NCI-H510A (cell line): Measurements from ENCODE around the gene TGM5.
"Not testable (repeated sequence)": the region's sequence is repeated elsewhere in the genome, so short reads cannot be mapped to it uniquely, and the experiment has no call there.

Experiments used
- DNase-seq: peaks from one replicate; lab custom pipeline; 2025; lab: John Stamatoyannopoulos, UW

TGM5 gene

GRCh38 chr15:43249236-43249635, 17.5 kb downstream of the TGM5 start:
- DNase-seq: no peak

- DNase-seq: no peak
Observed at GRCh38 chr15:43246261-43246774, 20.4 kb downstream of the TGM5 start.

GRCh38 chr15:43244092-43244491, 22.6 kb downstream of the TGM5 start:
- no peak for DNase-seq

- no peak for DNase-seq
Observed at GRCh38 chr15:43243020-43243645, 23.6 kb downstream of the TGM5 start.

- no peak for DNase-seq
Observed at GRCh38 chr15:43242616-43243015, 24.1 kb downstream of the TGM5 start.

DNA sequence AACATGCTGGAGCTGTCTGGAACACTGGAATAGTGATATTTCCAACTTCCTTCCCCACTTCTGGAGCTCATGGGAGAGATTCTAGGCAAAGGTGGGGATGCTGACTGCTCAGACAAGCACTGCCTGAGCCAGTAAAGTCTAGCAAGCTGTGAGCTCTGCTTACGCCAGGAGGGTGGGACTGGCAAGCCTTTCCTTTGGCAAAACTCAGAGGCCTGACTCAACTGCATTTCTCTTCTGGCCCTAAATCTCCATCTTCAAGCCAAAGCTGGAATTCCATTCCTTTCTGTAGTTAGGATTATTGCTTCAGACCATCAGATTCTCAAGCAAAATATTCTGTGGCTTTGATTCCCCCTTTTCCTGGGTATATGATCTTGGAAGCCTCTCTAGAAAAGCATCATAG, 25.6 kb downstream of the TGM5 start:
- DNase-seq: no peak

DNA sequence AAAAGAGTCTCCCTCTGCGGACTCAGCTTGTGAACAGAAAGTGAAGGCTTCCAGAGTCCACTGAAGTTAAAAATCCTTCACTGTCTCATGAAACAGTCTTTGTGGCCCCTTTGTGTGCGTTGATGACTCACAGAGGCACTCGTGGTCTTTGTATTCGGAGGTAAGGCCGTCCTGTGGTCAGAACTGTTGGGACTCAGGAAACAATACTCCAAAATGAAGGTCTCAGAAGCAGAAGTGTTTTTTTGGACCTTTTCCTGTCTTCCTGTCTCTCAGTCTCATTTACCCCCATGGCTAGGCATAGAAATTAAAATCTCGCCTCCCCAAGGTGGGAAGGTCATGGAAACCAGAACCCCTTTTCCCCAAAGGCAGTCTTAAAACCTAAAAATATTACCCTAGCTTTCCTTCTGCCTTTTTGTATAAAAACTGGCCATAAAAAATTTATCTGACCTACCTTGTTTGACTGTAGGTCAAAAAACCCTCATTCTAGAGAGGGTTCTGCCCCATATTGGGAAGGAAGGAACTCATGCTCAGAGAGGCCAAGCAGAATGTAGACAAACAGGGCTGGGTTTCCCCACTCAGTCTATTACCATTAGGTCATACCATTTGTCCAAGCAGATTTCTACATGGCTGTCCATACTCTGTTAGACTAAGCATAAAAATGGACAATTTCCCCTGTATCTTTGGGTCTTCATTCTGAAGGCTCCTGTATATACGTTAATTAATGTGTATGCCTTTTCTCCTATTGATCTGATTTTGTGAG, 26.8 kb downstream of the TGM5 start:
- DNase-seq: no peak

GRCh38 chr15:43238671-43239131, 28.0 kb downstream of the TGM5 start:
- no peak for DNase-seq

- no peak for DNase-seq
Observed at GRCh38 chr15:43237842-43238470, 28.8 kb downstream of the TGM5 start.

DNA sequence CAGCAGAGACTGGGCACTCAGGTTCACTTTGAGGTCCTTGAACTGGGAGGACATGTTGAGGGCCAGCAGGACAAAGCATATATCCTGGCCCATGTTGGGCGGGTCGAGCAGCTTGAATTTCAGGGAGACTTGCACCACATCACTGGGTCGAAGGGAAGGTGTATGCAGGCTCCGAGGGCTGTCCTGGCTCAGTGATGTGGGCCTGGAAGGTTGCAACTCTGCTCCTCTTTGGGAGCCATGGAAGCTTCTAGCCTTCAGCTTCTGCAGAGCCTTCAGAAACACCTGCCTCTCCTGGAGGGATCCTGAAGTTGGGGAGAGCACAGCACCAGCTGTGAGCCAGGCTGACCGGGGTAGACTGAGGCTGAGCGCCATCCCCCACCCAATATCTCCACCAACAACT, 31.2 kb downstream of the TGM5 start:
- DNase-seq: no peak

GRCh38 chr15:43232289-43232874, 34.3 kb downstream of the TGM5 start:
- no peak for DNase-seq

GRCh38 chr15:43230640-43231115, 36.0 kb downstream of the TGM5 start:
- DNase-seq: no peak

- no peak for DNase-seq
Observed at GRCh38 chr15:43229977-43230376, 36.8 kb downstream of the TGM5 start.

DNA sequence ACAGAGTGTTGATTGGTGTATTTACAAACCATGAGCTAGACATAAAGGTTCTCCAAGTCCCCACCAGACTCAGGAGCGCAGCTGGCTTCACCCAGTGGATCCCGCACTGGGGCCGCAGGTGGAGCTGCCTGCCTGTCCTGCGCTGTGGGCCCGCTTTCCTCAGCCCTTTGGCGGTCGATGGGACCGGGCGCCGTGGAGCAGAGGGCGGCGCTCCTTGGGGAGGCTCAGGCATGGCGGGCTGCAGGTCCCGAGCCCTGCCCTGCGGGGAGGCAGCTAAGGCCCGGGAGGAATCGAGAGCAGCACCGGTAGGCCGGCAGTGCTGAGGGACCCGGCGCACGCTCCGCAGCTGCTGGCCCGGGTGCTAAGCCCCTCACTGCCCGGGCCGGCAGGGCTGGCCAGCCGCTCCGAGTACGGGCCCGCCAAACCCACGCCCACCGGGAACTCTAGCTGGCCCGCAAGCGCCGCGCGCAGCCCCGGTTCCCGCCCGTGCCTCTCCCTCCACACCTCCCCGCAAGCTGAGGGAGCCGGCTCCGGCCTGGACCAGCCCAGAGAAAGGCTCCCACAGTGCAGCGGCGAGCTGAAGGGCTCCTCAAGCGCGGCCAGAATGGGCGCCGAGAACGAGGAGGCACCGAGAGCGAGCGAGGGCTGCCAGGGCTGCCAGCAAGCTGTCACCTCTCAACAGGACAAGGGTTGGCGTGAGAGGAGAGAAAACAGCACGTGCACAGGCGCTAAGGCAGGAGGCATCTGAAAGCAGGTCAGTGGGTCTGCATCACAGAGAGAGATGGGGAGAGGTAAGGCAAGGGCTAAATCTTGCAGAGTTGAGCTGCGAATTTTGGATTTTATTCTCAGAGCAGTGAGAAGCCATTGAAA, 40.1 kb downstream of the TGM5 start:
- DNase-seq: no peak

GRCh38 chr15:43225950-43226255, 40.8 kb downstream of the TGM5 start:
- not testable (repeated sequence) for DNase-seq

- DNase-seq: peak; percentile 10
Observed at GRCh38 chr15:43225201-43225949, 41.4 kb downstream of the TGM5 start.

DNA sequence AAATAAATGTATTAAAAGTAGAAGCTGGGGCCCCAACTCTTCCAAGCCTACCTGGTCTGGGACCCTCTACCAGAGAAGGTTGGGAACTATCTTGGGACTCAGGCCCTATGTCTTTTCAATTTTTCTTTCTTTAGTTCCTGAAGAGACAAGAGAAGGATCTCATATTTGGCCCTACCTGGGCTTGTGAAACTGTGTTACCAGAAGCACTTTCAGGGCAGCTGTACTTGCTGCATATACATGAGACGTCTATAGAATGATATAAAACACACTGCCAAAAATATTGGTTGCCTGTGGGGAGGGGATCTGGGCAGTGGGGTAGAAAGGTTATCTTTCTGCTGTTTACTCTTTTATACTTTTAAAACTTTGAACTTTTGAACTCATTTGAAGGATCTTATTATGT, 45.3 kb downstream of the TGM5 start:
- DNase-seq: no peak

DNA sequence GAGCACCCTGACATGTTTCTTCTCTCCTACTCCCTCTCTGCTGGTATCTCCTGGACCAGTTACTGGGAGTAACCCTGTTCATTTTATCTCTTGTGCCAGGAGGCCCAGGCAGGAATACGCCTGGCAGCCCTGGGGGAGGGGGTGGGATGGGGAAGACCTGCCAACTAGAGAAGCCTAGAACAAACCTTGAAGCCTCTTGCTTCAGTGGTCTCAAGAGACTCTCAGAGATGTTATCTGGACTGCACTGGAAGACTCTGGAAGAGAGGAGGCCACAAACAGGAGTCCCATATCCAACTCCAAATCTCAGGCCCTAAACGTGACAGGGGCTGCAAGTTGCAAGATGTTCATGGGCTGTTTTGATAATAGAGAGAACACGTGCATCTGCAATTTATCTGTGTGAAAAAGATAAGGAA, 45.7 kb downstream of the TGM5 start, which contains the start of gene EPB42:
TSS of gene EPB42 (minus strand) at position 28 of the 413 bp plus-strand sequence. CDS start 193 bp downstream, outside the sequence.
- no peak for DNase-seq

DNA sequence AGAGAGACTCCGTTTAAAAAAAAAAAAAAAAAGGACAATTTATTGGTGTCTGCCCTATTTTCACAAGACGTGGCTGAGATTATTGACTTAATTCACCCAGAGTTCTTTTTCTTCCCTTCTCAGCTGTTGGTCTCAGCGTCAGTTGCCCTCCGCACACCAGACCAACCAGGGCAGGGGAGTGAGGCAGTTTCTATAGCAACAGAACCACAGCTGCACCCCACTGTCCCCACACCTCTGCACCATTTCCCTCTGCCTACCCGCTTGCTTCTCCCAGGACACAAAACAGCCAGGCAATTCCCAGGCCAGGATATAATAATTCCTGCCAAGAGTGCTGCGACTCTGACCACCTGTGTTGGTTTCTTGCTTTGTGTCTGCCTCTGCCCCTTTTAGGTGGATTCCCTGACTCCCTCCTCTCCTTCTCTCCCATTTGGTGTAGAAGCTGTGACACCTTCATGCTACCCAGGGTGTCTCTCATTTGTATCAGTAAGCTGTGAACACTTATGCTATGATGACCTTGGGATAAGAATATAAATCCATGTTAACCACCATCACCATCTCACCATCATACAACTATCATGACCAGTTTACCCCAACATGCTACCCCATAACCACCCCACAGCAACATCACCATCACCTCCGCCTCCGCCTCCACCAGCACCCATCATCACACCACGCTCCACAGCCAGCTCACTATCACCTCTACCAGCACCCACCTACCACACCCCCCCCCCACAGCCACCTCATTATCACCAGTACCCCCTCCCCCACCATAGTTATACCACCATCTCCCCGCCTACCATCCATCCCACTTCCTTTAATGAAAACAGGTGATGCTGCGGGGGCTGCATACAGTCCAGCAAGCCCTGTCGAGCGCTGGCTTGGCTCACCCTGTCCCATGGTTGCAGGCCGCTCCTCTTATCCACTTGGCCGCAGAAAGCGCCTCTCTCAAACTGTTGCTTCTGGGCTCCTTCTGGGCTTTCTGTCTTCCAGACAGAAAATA, 46.5 kb downstream of the TGM5 start:
- DNase-seq: no peak
